Neural cell (in vitro differentiated cells): ENCODE data around the gene ZNF106. TPM values are rescaled to one million over a fixed set of nuclear protein-coding genes. Genes with fewer than 3 reads are reported as not detected.

Experiments used
- H2AFZ ChIP-seq: fragments of 200-600, 300-800 bp; sonication (generic), shearing (Covaris generic); 2 replicates; pipeline ENCODE4 v1.6.0; 2014; ENCODE audit warnings: low read depth, mild to moderate bottlenecking, antibody characterized with exemption, low read length, moderate library complexity
- H3F3A ChIP-seq: fragments of 200-600 bp; shearing (Covaris generic); 2 replicates; pipeline ENCODE4 v1.6.1; 2016; ENCODE audit warnings: mild to moderate bottlenecking, moderate library complexity, mixed read lengths, antibody characterized with exemption, low read length; ENCODE audit not compliant: insufficient read depth, poor library complexity, severe bottlenecking
- H3K27ac ChIP-seq: fragments of 200-600, 300-800 bp; sonication (generic), shearing (Covaris generic); 2 replicates; pipeline ENCODE4 v1.5.1; 2014; ENCODE audit warnings: mild to moderate bottlenecking, low read length, moderate library complexity
- H3K27me3 ChIP-seq: fragments of 300-800, 200-600 bp; sonication (generic), shearing (Covaris generic); 2 replicates; pipeline ENCODE4 v1.6.0; 2014; ENCODE audit warnings: mild to moderate bottlenecking, low read depth, low read length, moderate library complexity; ENCODE audit not compliant: insufficient read depth
- H3K36me3 ChIP-seq: fragments of 300-800, 200-600 bp; sonication (generic), shearing (Covaris generic); 2 replicates; pipeline ENCODE4 v1.5.1; 2014; ENCODE audit warnings: mild to moderate bottlenecking, antibody characterized with exemption, low read length, moderate library complexity; ENCODE audit not compliant: insufficient read depth
- H3K4me2 ChIP-seq: fragments of 300-800, 200-600 bp; sonication (generic), shearing (Covaris generic); 2 replicates; pipeline ENCODE4 v1.6.0; 2014; ENCODE audit warnings: mild to moderate bottlenecking, low read length
- H3K4me3 ChIP-seq: fragments of 300-800, 200-600 bp; sonication (generic), shearing (Covaris generic); 2 replicates; pipeline ENCODE4 v1.5.1; 2014; ENCODE audit warnings: mild to moderate bottlenecking, low read length, moderate library complexity
- H3K79me2 ChIP-seq: fragments of 200-600 bp; shearing (Covaris generic); replicated peaks from 2 replicates; pipeline ENCODE4 v1.6.0; 2014; ENCODE audit warnings: mild to moderate bottlenecking, low read length, moderate library complexity; ENCODE audit not compliant: insufficient read depth
- H3K9ac ChIP-seq: fragments of 300-800, 200-600 bp; sonication (generic), shearing (Covaris generic); 2 replicates; pipeline ENCODE4 v1.6.1; 2016; ENCODE audit warnings: mild to moderate bottlenecking, low read length, mixed read lengths
- H3K9me2 ChIP-seq: fragments of 200-600 bp; shearing (Covaris generic); 2 replicates; pipeline ENCODE4 v1.6.1; 2016; ENCODE audit warnings: mild to moderate bottlenecking, low read length, mixed read lengths; ENCODE audit not compliant: insufficient read depth
- H3K9me3 ChIP-seq: fragments of 200-600, 300-800 bp; sonication (generic), shearing (Covaris generic); 2 replicates; pipeline ENCODE4 v1.6.1; 2016; ENCODE audit warnings: mild to moderate bottlenecking, mixed run types, low read length, moderate library complexity, mixed read lengths
- H4K20me1 ChIP-seq: fragments of 200-600 bp; shearing (Covaris generic); 2 replicates; pipeline ENCODE4 v1.6.1; 2016; ENCODE audit warnings: mild to moderate bottlenecking, mixed run types; ENCODE audit not compliant: insufficient read depth
- CTCF ChIP-seq: fragments of 450-650 bp; IDR thresholded peaks from 2 replicates; pipeline ENCODE4 v1.5.1; 2014; ENCODE audit warnings: antibody characterized with exemption, mild to moderate bottlenecking, moderate library complexity; ENCODE audit not compliant: poor library complexity, severe bottlenecking
- EP300 ChIP-seq: fragments of 450-650 bp; conservative IDR thresholded peaks from 2 replicates; pipeline ENCODE4 v1.6.1; 2014; ENCODE audit warnings: antibody characterized with exemption, mild to moderate bottlenecking, moderate library complexity; ENCODE audit not compliant: poor library complexity, severe bottlenecking
- EZH2 ChIP-seq: fragments of 200-600, 300-800 bp; shearing (Covaris generic), sonication (generic); IDR thresholded peaks from 2 replicates; pipeline ENCODE4 v1.6.1; 2014; ENCODE audit warnings: antibody characterized with exemption, low read length, borderline replicate concordance, mild to moderate bottlenecking; ENCODE audit not compliant: insufficient read depth, poor library complexity, severe bottlenecking
- MXI1 ChIP-seq: fragments of 450-650 bp; conservative IDR thresholded peaks from 2 replicates; pipeline ENCODE4 v1.6.1; 2014; ENCODE audit warnings: antibody characterized with exemption, mild to moderate bottlenecking; ENCODE audit not compliant: poor library complexity, severe bottlenecking
- POLR2AphosphoS5 ChIP-seq: IDR thresholded peaks from 2 replicates; pipeline ENCODE4 v1.6.1; 2012
- RAD21 ChIP-seq: fragments of 450-650 bp; conservative IDR thresholded peaks from 2 replicates; pipeline ENCODE4 v1.6.1; 2014; ENCODE audit warnings: antibody characterized with exemption, mild to moderate bottlenecking, moderate library complexity
- REST ChIP-seq: IDR thresholded peaks from 2 replicates; pipeline ENCODE4 v1.6.1; 2012; ENCODE audit warnings: borderline replicate concordance
- SMC3 ChIP-seq: fragments of 450-650 bp; conservative IDR thresholded peaks from 2 replicates; pipeline ENCODE4 v1.6.1; 2014; ENCODE audit warnings: antibody characterized with exemption, mild to moderate bottlenecking, moderate library complexity; ENCODE audit not compliant: poor library complexity
- TAF1 ChIP-seq: IDR thresholded peaks from 2 replicates; pipeline ENCODE4 v1.6.1; 2012; ENCODE audit warnings: low read depth
- polyA plus RNA-seq: library from polyadenylated mRNA; depleted of rRNA; stranded (reverse); fragments of >200 nt; gene quantifications from 2 replicates; pipeline ENCODE4 v1.2.3, GENCODE V29; 2014

ZNF106 gene
- polyA plus RNA-seq, 1 donor from 2014 or later = 24.0 TPM

GRCh38 chr15:42502477-42502876, 11.5 kb upstream of the ZNF106 start:
- H3K27ac ChIP-seq = no peak overlapping the region
- H4K20me1 ChIP-seq = no peaks in the 10 kb centered on the region
- TF ChIP-seq EZH2 (no peak), RAD21 (no peak), REST (no peak), CTCF (no peak), EP300 (no peak), SMC3 (no peak), POLR2AphosphoS5 (no peak), MXI1 (no peak), TAF1 (no peak)
- no peak overlapping the region for H3K4me2 ChIP-seq
- no peaks in the 10 kb centered on the region for H3K9me3 ChIP-seq
- H2AFZ ChIP-seq = no peak overlapping the region
- H3F3A ChIP-seq = no peaks in the 10 kb centered on the region
- no peaks in the 10 kb centered on the region for H3K9me2 ChIP-seq
- H3K9ac ChIP-seq = no peak overlapping the region
- H3K4me3 ChIP-seq = no peak overlapping the region
- H3K79me2 ChIP-seq = no peaks in the 10 kb centered on the region
- no peaks in the 10 kb centered on the region for H3K27me3 ChIP-seq
- no peaks in the 10 kb centered on the region for H3K36me3 ChIP-seq

- TF ChIP-seq MXI1 (no peak), POLR2AphosphoS5 (no peak), REST (no peak), EP300 (no peak), RAD21 (no peak), CTCF (no peak), TAF1 (no peak), EZH2 (no peak), SMC3 (no peak)
- H3K27ac ChIP-seq = no peak overlapping the region
- H3K27me3 ChIP-seq = no peaks in the 10 kb centered on the region
- no peaks in the 10 kb centered on the region for H3K9me2 ChIP-seq
- H3K4me3 ChIP-seq = no peak overlapping the region
- H3F3A ChIP-seq = no peaks in the 10 kb centered on the region
- no peak overlapping the region for H2AFZ ChIP-seq
- H3K9me3 ChIP-seq = no peaks in the 10 kb centered on the region
- no peak overlapping the region for H3K4me2 ChIP-seq
- no peaks in the 10 kb centered on the region for H4K20me1 ChIP-seq
- H3K36me3 ChIP-seq = no peaks in the 10 kb centered on the region
- H3K79me2 ChIP-seq = peaks cover 6% of the 10 kb centered on the region
- H3K9ac ChIP-seq = no peak overlapping the region
These were observed 9.1 kb upstream of the ZNF106 start for GRCh38 chr15:42499858-42500609.
